ENCODE measurements around the gene ACKR4. TPM values are rescaled to one million over a fixed set of nuclear protein-coding genes. Genes with fewer than 3 reads are reported as not detected.
"Not testable (repeated sequence)": the region's sequence is repeated elsewhere in the genome, so short reads cannot be mapped to it uniquely, and the experiment has no call there.

ACKR4 gene
- total RNA-seq, 1 donor from 2014 or later, result 2.8 TPM

GRCh38 chr3:132629928-132630327 is 32.9 kb downstream of the ACKR4 start:
- intact Hi-C loops (cut with DNase I), result no loop called here
- ATAC-seq, result peak; percentile 37

GRCh38 chr3:132630612-132631011 is 33.5 kb downstream of the ACKR4 start:
- intact Hi-C loops (cut with DNase I), result no loop called here
- DNase-seq (ENCODE audit: missing footprints), result no peak
- ATAC-seq, result no peak

More at GRCh38 chr3:132629928-132630327, 32.9 kb downstream of the ACKR4 start:
- no peak for DNase-seq (ENCODE audit: missing footprints)

- no peak for DNase-seq (ENCODE audit: missing footprints)
- intact Hi-C loops (cut with DNase I), result no loop called here
- peak; percentile 59 for ATAC-seq
These were observed 38.0 kb downstream of the ACKR4 start for GRCh38 chr3:132635052-132635451.

- no peak for ATAC-seq
- intact Hi-C loops (cut with DNase I), result no loop called here
- DNase-seq (ENCODE audit: missing footprints), result no peak
These were observed 40.5 kb downstream of the ACKR4 start for GRCh38 chr3:132637590-132637989.

GRCh38 chr3:132638706-132639105 is 41.6 kb downstream of the ACKR4 start:
- ATAC-seq (no peak), DNase-seq (ENCODE audit: missing footprints) (no peak)
- intact Hi-C loops (cut with DNase I), result no loop called here

- DNase-seq (ENCODE audit: missing footprints); intact Hi-C loops (cut with DNase I); ATAC-seq: not testable (repeated sequence)
These were observed 44.4 kb downstream of the ACKR4 start for GRCh38 chr3:132641427-132641826.

DNA sequence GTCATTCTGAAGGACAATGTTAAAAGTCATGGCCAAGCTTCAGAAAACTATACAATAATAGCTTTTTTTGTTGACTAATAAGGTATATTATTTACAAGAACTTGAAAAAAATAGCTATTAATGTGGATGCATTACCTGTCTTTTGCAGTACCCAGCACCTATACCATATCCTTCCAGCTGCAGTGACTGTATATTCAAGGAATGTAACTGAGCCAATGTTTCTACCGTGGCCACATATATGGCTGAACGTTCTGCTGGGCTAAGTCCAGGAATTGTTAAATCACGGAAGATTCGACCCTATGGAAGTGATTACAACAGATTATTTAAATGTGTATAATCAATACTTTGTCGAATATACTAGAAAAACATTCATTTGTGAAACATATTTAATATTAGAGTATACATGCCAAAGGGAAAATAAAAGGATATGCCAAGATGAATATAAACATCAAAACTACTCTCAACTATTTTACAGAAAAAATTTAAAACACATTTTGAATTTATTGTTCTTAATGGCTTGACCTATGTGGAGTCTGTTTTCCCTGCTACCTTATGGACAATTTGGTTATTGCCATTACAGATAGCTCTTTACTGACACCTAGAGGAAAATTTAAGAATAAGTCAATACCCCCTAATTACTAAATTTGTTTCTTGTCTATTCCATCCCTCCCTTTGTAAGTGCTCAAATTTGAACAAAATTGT is 44.9 kb downstream of the ACKR4 start:
- DNase-seq (ENCODE audit: missing footprints), result no peak
- intact Hi-C loops (cut with DNase I), result loop anchor here (1.0 kb wide), 1 partner anchor 106 kb away; no protein-coding TSS in a partner anchor
- ATAC-seq, result peak; percentile 52

- ATAC-seq (no peak), DNase-seq (ENCODE audit: missing footprints) (no peak)
- intact Hi-C loops (cut with DNase I), result loop anchor here (1.0 kb wide), 1 partner anchor 106 kb away; no protein-coding TSS in a partner anchor
These were observed 45.4 kb downstream of the ACKR4 start for GRCh38 chr3:132642539-132642847.

GRCh38 chr3:132643366-132643765 is 46.3 kb downstream of the ACKR4 start:
- intact Hi-C loops (cut with DNase I), result no loop called here

DNA sequence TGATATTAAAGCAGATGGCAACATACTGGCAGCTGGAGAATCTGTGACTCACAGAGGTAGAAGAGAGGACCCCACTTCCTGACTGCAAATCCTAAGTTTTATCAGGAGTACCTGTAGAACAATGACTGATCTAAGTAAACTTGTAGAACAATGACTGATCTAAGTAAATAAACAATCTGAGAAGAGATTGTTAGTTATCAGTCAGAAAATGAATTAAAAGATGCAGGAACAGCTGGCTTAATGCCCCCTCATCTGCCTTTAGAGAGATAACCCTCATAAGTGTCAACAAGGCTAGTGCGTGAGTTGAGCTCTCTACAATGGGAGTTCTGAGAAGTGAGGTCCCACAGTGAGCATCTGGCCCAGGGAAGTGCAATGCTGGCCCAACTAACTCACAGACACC is 48.0 kb downstream of the ACKR4 start:
- intact Hi-C loops (cut with DNase I), result no loop called here
- ATAC-seq, result no peak

More at GRCh38 chr3:132643366-132643765, 46.3 kb downstream of the ACKR4 start:
- DNase-seq (ENCODE audit: missing footprints) (no peak), ATAC-seq (no peak)

DNA sequence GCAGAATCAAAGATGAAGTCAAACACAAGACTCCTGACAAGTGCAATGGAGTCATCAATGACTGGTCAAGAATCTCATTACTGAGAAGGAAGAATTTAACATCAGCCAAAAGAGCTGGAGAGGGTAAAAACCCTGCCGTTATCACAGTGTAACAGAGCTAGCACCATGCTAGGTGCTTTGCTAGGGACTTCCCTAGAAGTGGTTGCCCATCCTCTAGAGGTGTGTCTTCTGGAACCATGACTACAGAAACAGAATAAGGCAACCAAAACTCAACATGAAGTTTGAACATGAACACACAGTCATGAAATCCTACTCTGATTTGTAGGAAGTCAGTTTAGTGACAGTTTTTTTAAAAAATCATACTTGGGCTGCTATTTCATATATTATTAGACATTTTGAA is 53.1 kb downstream of the ACKR4 start:
- no peak for ATAC-seq
- DNase-seq (ENCODE audit: missing footprints), result no peak
- intact Hi-C loops (cut with DNase I), result no loop called here

More for the DNA sequence above, 48.0 kb downstream of the ACKR4 start:
- DNase-seq (ENCODE audit: missing footprints), result no peak

Other genes starting within 250 kb of the ACKR4 start
- gene DNAJC13, start 179.8 kb upstream of the ACKR4 start, total RNA-seq, result 28.1 TPM
- 14.5 TPM for gene ACAD11, start 62.5 kb downstream of the ACKR4 start, total RNA-seq
- 36.0 TPM for gene UBA5, start 63.1 kb downstream of the ACKR4 start, total RNA-seq
- gene NPHP3, start 125.1 kb downstream of the ACKR4 start, total RNA-seq, result 8.1 TPM

Data from Right ventricle myocardium inferior (tissue), 1 donor.